Measurements from ENCODE around the gene LRRC18.

Gene LRRC18

GRCh38 chr10:48880016-48880705 is 59.5 kb downstream of the LRRC18 start:
- no peak for DNase-seq (ENCODE audit: low read depth)

GRCh38 chr10:48879451-48879850 is 60.2 kb downstream of the LRRC18 start:
- no peak for DNase-seq (ENCODE audit: low read depth)

- DNase-seq (ENCODE audit: low read depth): no peak
Observed at GRCh38 chr10:48878091-48878490, 61.5 kb downstream of the LRRC18 start.

GRCh38 chr10:48872234-48872633 is 67.4 kb downstream of the LRRC18 start:
- DNase-seq (ENCODE audit: low read depth): no peak

Measured in stimulated activated CD4-positive, alpha-beta T cell treated with anti-CD3 and anti-CD28 coated beads, Interleukin-2, amount 100 ng/mL, for 4 hours (primary cell).